MM.1S (cell line): ENCODE data around the gene SNTN.

Experiments
- CTCF ChIP-seq: fragments of 300-600 bp; sonication (generic); IDR thresholded peaks from 2 replicates; pipeline ENCODE4 v1.5.1; 2016; ENCODE audit warnings: antibody characterized with exemption, low read length, mixed read lengths
- EZH2 ChIP-seq: fragments of 300-600 bp; sonication (generic); optimal IDR thresholded peaks from 2 replicates; pipeline ENCODE3; 2017; ENCODE audit warnings: low read depth, mild to moderate bottlenecking, antibody characterized with exemption, low read length, mixed read lengths

DNA sequence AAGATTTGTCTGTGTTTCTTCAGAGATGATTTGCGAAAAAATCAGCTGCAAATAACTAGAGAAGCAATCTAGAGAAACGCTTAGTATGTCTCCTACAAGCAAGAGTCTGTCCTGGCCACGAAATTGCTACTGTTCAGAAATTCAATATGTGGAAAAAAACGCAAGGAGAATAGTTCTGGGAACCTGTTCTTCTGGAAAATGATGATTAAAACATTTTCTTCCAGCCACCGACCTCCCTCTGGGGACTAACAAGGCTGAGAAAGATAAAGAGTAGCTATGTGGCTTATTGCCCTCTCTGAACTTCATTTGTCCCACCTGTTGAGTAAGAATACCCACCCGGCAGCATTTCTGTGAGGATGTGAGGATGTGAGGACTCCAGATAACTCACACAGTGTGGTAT, 31.6 kb downstream of the SNTN start:
- TF ChIP-seq CTCF = no peak
- TF ChIP-seq EZH2 = no peak
